ENCODE data around the gene CLHC1.
"Not testable (repeated sequence)": the region's sequence is repeated elsewhere in the genome, so short reads cannot be mapped to it uniquely, and the experiment has no call there.

The CLHC1 gene

DNA sequence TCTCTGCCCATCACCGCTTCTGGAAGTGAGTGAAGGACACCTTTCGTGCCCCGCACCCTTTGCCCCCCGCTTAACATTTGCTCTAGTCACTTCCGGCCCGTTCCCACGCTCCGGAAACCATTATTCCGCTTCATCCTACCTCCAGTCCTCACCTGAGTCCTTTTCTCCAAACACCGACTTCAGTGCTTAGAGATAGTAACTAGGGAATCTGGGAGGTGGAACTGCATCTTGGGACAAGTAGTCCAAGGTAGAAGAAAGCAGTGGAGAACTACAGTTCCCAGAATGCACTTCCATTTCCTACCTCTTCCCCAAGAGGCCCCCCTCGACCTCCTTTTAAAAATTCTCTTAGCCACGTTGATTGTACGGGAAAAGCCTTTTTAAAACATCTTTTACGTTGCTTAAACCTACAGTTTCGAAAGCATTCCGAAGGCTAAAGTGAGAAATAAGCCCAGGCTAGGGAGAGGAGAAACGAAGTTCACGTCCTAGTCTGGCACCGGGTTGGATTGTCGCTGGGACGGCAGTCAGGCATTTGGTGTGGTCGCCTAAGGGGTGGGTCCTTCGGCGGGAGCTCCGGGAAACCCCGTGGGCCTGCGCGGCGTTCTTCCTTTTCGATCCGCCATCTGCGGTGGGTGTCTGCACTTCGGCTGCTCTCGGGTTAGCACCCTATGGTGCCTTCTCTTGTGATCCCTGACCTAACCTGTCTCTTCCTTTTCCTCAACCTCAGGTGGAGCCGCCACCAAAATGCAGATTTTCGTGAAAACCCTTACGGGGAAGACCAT lies at the start of gene CLHC1, which contains the start of gene RPS27A:
TSS of gene CLHC1 (minus strand) at position 210 of the 779 bp plus-strand sequence. CDS start 9,882 bp downstream, outside the sequence.
TSS of gene RPS27A (plus strand) at position 605 of the 779 bp plus-strand sequence. CDS start at position 742, 137 bp downstream.
- in situ Hi-C loops (cut with HindIII; ENCODE audit: low pct_ligation_motif_present, low pct_unique_long_range_greater_than_20kb, low sequenced_read_pairs) = no loop called here
- peak; percentile 94 for DNase-seq

DNA sequence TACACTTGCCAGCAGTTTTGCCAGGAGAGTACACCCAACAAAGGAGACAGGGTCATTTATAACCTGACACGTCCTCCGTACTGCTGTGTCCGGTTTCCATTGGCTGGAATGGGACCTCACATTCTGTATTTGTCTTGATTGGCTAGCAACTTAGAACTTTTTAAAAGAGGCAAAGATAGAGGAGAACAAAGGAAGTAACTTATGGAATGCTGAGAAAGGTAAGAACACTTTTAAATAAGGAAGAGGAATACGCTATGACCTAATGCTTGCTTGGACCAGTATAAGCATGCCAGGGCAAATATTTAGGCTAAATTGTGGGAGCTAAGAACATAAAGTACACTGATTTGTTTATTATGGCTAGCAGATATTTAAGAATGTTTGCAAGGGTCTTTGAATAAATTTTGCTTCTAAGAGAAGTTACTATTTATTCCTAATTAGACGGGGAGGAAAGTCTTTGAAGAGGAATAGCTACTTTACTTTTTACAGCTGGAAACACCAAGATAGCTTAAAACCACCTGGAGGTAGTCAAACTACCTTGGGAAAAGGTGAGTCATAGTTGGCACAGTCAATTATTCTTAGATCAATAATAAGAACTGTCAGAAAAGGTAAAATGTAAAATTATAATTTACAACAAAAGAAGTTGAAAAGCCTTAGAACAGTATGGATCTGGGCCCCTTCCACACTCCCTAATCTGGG lies 48.9 kb upstream of the CLHC1 start:
- in situ Hi-C loops (cut with HindIII; ENCODE audit: low pct_ligation_motif_present, low pct_unique_long_range_greater_than_20kb, low sequenced_read_pairs); DNase-seq: not testable (repeated sequence)

DNA sequence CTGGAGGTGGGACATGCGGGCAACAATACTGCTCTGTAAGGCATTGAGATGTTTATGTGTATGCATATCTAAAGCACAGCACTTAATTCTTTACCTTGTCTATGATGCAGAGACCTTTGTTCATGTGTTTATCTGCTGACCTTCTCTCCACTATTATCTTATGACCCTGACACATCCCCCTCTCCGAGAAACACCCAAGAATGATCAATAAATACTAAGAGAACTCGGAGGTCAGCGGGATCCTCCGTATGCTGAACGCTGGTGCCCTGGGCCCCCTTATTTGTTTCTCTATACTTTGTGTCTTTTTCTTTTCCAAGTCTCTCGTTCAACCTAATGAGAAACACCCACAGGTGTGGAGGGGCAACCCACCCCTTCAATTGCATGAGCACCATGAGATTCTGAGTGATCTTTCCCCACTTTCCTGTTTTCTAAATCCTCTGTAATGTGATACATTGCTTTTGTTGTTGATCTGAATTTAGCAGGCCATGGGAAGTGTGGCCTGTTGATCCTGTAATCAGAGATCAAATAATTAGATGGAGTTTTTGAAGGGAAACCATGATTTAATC lies 47.8 kb upstream of the CLHC1 start:
- in situ Hi-C loops (cut with HindIII; ENCODE audit: low pct_ligation_motif_present, low pct_unique_long_range_greater_than_20kb, low sequenced_read_pairs); DNase-seq: not testable (repeated sequence)

DNA sequence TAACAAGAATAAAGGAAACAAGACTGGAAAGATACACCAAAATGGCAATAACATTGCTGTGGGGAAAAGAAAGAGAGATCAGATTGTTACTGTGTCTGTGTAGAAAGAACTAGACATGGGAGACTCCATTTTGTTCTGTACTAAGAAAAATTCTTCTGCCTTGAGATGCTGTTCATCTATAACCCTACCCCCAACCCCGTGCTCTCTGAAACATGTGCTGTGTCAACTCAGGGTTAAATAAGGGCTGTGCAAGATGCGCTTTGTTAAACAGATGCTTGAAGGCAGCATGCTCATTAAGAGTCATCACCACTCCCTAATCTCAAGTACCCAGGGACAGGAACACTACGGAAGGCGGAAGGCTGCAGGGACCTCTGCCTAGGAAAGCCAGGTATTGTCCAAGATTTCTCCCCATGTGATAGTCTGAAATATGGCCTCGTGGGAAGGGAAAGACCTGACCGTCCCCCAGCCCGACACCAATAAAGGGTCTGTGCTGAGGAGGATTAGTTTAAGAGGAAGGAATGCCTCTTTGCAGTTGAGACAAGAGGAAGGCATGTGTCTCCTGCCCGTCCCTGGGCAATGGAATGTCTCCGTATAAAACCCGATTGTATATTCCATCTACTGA lies 47.2 kb upstream of the CLHC1 start:
- in situ Hi-C loops (cut with HindIII; ENCODE audit: low pct_ligation_motif_present, low pct_unique_long_range_greater_than_20kb, low sequenced_read_pairs); DNase-seq: not testable (repeated sequence)

DNA sequence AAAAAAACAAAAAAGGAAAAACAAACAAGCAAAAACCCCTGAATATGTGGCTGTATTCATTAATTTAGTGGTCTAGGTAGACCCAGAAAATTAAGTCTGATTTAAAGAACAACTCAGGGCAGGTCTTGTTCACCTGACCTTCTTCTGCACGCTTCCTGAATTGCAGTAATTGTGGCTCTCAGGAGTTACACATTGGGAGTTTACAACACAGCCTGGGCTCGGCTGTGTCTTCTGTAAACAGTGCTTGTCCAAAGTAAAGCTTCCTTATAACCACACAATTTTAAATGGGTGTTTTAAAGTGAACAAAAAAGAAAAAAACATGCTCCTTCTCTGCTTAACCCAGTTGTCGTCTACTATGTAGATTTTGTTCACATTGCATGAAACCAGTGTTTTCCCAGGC lies 45.2 kb upstream of the CLHC1 start:
- in situ Hi-C loops (cut with HindIII; ENCODE audit: low pct_ligation_motif_present, low pct_unique_long_range_greater_than_20kb, low sequenced_read_pairs) = no loop called here
- DNase-seq = no peak

DNA sequence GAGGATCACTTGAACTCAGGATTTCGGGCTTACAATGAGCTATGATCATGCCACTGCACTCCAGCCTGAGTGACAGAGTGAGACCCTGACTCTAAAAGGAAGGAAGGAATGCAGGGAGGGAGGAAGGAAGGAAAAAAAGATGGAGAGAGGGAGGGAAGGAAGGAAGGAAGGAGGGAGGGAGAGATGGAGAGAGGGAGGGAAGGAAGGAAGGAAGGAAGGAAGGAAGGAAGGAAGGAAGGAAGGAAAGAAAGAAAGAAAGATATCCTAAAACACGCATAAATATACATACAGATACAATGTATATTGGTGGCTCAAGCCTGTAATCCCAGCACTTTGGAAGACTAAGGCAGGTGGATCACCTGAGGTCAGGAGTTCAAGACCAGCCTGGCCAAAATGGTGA lies 42.3 kb upstream of the CLHC1 start:
- in situ Hi-C loops (cut with HindIII; ENCODE audit: low pct_ligation_motif_present, low pct_unique_long_range_greater_than_20kb, low sequenced_read_pairs); DNase-seq: not testable (repeated sequence)

DNA sequence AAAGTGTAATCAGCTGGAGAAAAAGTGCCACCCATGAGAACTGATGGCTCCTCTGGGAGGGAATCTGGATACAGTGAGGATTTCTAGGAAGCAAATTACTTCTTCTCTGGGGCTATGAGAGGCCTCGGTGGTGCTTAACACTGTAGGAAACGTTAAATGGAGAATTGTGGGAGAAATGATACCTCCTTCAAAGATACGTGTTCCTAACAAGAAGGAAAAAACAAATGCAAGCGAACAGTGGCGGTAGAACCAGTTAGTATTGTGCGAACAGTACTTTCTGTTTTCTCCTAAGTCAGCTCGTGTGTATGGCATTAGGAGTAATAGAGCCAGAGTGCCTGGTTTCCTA lies 37.5 kb upstream of the CLHC1 start:
- no peak for DNase-seq
- in situ Hi-C loops (cut with HindIII; ENCODE audit: low pct_ligation_motif_present, low pct_unique_long_range_greater_than_20kb, low sequenced_read_pairs) = no loop called here

DNA sequence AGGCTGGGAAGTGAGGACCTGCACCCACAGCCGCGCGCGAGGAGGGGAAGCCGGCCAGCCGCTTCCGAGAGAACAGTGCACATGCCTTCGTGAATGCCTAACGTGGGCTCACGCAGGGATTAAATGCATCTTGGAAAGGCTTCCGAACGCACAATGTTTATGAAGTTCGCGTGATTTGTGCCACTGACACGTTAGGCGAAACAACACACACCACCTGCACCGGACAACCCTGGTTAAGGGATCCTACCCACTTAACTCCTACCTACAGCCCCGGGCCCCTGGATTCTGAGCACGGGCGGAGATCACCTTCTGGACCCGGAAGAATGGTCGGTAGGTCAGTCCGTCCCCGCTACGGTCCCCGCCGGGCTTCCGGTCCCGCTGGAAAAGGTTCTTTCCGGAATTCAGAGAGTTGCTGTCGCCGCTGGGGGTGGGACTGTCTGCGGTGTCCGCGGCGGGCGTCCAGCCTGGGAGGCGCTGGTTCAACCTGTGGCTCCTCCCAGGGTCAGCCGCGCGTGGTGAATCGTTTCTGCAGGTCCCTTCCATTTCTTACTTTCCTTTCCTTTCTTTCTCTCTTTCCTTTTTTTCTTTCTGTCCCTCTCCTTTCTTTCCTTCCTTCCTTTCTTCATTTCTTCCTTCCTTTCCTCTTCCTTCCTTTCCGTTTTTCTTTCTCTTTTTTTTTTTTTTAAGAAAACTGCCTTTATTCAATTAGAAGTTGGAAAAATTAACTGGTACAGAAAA lies 37.0 kb upstream of the CLHC1 start, which contains the start of gene MTIF2:
TSS of gene MTIF2 (minus strand) at position 325 of the 738 bp plus-strand sequence. CDS start 5,373 bp downstream, outside the sequence.
- peak; percentile 97 for DNase-seq
- in situ Hi-C loops (cut with HindIII; ENCODE audit: low pct_ligation_motif_present, low pct_unique_long_range_greater_than_20kb, low sequenced_read_pairs) = no loop called here

DNA sequence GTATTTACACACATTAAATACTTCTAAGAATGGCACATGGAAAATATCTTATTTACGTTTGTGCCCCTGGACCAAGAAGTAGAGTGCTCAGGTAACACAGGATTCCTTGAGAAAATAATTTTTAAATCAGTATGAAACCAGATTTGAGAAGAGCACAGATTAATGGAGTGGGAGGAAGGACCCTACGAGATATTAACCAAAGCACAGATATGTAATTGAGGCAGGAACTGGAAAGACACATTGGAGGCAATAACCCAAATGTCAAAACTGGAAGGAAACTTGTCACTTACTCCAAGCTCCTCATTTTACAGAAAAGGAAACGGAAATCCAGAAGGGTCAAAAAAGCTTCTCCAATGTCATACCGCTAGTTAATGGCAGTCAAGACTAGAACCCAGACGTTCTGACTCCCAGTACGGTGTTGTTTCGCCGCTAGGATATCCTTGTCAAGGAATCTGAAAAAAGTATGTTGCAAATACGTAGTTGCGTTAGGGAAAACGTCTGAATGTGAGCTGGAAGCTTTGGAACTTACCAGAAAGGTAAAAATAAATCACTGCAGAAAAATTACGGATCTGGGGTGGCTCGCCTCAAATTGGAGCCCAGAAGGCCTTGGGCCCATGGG lies 36.3 kb upstream of the CLHC1 start:
- peak; percentile 32 for DNase-seq
- in situ Hi-C loops (cut with HindIII; ENCODE audit: low pct_ligation_motif_present, low pct_unique_long_range_greater_than_20kb, low sequenced_read_pairs) = no loop called here

DNA sequence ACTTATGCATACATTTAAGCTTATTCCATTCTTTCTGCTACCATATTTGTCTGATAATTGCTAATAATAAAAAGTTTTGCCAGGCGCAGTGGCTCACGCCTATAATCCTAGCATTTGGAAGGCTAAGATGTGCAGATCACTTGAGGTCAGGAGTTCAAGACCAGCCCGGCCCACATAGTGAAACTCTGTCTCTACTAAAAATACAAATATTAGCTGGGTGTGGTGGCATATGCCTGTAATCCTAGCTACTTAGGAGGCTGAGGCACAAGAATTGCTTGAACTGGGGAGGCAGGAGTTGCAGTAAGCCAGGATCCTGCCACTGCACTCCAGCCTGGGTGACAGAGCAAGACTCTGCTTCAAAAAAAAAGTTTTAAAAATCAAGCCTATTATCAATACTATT lies 27.5 kb upstream of the CLHC1 start:
- DNase-seq; in situ Hi-C loops (cut with HindIII; ENCODE audit: low pct_ligation_motif_present, low pct_unique_long_range_greater_than_20kb, low sequenced_read_pairs): not testable (repeated sequence)

DNA sequence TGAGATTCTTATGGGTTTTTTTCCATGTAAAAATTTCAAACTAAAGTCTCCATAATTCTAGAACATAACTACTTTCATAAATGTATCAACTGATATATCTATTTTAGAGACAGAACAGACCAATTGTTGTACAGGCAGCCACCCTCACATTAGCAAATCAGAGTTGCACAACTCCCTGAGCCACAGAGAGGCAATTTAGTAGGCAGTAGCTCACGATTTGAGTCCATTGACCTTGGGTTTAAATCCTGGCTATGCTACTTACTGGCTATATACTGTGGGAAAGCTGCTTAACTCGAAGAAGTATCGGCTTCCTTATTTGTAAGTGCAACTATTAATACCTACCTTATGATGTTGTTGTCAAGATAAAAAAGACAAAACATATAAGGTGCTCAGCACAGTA lies 20.7 kb upstream of the CLHC1 start:
- DNase-seq = no peak
- in situ Hi-C loops (cut with HindIII; ENCODE audit: low pct_ligation_motif_present, low pct_unique_long_range_greater_than_20kb, low sequenced_read_pairs) = no loop called here

DNA sequence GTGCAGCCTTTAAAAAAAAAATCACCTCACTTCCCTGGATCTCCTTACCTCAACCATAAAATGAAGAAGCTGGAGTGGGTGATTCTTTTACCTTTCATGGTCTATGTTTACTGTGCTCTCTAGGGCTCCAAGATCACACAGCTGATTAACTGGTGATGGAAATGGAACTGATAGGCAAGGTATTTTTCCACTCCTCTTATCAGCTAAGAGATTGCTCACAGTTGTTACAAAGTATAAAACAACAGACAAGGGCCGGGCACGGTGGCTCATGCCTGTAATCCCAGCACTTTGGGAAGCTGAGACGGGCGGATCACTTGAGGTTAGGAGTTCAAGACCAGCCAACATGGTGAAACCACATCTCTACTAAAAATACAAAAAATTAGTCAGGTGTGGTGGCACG lies 14.9 kb upstream of the CLHC1 start:
- in situ Hi-C loops (cut with HindIII; ENCODE audit: low pct_ligation_motif_present, low pct_unique_long_range_greater_than_20kb, low sequenced_read_pairs) = no loop called here
- DNase-seq = no peak

DNA sequence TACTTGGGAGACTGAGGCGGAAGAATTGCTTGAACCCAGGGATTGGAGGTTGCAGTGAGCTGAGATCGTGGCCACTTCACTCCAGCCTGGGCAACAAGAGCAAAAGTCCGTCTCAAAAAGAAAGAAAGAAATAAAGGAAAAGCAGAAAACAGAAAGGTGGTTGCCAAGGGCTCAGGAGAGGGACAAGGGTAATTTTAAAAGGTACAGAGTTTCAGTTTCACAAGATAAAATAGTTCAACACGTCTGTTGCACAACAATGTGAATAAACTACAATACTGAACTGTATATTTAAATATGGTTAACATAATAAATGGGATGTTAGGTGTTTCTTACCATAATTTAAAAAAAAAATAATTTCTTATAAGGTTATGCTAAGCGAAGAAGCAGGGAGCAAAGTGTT lies 13.3 kb upstream of the CLHC1 start:
- in situ Hi-C loops (cut with HindIII; ENCODE audit: low pct_ligation_motif_present, low pct_unique_long_range_greater_than_20kb, low sequenced_read_pairs) = no loop called here
- no peak for DNase-seq

DNA sequence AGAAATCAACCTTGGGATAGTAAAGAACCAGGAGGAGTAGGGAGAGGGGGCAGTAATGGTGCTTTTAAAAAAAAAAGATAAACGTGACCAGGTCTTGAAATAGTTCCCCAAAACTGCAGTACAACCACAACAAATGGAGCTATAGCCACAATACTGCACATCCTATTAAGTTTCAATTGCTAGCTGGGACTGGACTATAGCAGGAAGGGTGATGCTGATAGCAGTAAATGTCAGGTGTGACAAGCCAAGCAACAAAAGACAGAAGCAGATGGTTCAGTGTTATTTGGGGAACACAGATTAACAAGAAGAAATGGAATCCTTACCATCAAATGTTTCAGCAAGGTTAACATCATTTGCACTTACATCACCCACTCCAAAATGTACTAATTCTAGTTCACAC lies 10.5 kb upstream of the CLHC1 start:
- in situ Hi-C loops (cut with HindIII; ENCODE audit: low pct_ligation_motif_present, low pct_unique_long_range_greater_than_20kb, low sequenced_read_pairs) = no loop called here
- no peak for DNase-seq

DNA sequence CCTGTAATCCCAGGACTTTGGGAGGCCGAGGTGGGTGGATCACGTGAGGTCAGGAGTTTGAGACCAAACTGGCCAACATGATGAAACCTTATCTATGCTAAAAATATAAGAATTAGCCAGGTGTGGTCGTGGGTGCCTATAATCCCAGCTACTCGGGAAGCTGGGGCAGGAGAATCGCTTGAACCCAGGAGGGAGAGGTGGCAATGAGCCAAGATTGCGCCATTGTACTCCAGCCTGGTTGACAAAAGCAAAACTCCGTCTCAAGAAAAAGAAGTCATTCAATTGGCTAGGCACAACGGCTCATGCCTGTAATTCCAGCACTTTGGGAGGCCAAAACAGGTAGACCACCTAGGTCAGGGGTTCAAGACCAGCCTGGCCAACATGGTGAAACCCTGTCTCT lies 9.5 kb upstream of the CLHC1 start:
- in situ Hi-C loops (cut with HindIII; ENCODE audit: low pct_ligation_motif_present, low pct_unique_long_range_greater_than_20kb, low sequenced_read_pairs); DNase-seq: not testable (repeated sequence)

DNA sequence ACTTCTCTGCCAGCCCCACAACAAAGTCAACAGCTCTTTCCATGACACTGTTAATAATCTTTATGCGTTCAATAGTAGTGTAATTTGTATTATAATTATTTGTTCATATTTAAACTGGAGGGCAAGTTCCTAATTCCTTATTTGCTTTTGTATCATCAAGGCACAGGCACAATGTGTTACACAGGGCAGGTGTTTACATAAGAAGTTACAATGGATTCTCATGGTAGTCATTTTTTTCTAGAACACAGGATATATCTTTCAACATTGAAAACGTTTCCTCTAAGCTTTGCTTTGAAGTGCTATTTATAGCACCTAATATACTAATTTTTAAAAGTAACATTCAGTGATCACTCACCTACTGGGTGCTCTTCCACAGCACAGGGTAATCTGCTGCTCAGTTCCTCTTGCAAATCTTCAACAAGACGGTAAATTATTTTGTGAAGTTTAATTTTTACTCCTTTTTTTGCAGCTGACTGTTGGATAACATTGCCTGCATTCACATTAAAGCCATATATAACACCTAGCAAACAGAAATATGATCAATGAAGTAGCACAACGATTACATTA lies 7.6 kb upstream of the CLHC1 start:
- in situ Hi-C loops (cut with HindIII; ENCODE audit: low pct_ligation_motif_present, low pct_unique_long_range_greater_than_20kb, low sequenced_read_pairs) = no loop called here
- DNase-seq = no peak

DNA sequence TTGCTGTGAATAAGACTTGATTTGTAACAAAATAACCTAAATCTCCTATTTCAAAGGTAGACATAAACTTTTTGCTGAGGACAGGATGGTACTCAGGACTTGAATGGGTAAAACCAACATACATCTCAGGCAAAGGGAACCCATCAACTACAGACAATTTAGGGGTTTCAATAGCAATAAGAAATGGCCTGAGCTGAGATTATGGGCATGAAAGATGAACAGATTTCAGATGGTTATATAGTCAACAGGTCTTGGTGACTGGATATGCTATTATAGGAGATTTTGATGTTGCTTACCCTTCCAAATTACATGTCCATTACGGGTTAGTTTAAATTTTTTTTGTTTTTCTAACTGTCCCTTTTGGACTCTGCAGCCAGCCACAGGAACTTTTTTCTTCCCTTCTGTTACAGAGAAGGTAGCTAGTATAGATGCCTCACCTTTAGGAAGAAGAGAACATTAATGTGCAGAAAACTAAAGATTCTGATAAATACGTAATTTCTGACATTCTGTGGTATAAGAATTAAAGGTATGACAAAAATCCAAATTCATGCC lies 5.0 kb upstream of the CLHC1 start:
- in situ Hi-C loops (cut with HindIII; ENCODE audit: low pct_ligation_motif_present, low pct_unique_long_range_greater_than_20kb, low sequenced_read_pairs) = no loop called here
- DNase-seq = no peak
